Lung (tissue), 12 donors: ENCODE results near the gene IFI16. TPM values are rescaled to one million over a fixed set of nuclear protein-coding genes. Genes with fewer than 3 reads are reported as not detected.
"Not testable (repeated sequence)": the region's sequence is repeated elsewhere in the genome, so short reads cannot be mapped to it uniquely, and the experiment has no call there.

ENCODE experiments used
- ATAC-seq: fragments of 200-7000 bp; cut with Tn5 transposase; one replicate; pipeline ENCODE4 v1.9.1; 2020; ENCODE audit warnings: moderate number of reproducible peaks; ENCODE audit not compliant: insufficient read depth, low FRiP score
- DNase-seq, 3 donors: peaks; one replicate each; pipeline ENCODE4 v3.0.0-alpha.2; 2013 to 2017
- H3K27ac ChIP-seq, 2 donors: one replicate each; pipeline ENCODE4 v1.5.1; 2013; ENCODE audit warnings: mild to moderate bottlenecking in 2 of 2, moderate library complexity in 2 of 2, control low read depth in 1 of 2, inconsistent platforms in 1 of 2, low read depth in 1 of 2, low read length in 1 of 2
- H3K27me3 ChIP-seq, 3 donors: one replicate each; pipeline ENCODE4 v1.5.1; 2013; ENCODE audit warnings: low read length in 2 of 3; ENCODE audit not compliant: control insufficient read depth in 3 of 3, insufficient read depth in 3 of 3
- H3K36me3 ChIP-seq, 4 donors: one replicate each; pipeline ENCODE4 v1.5.1; 2013; ENCODE audit warnings: low read length in 4 of 4, mild to moderate bottlenecking in 1 of 4, moderate library complexity in 1 of 4; ENCODE audit not compliant: control insufficient read depth in 4 of 4, insufficient read depth in 4 of 4
- H3K4me1 ChIP-seq, 5 donors: one replicate each; pipeline ENCODE4 v1.5.1; 2013; ENCODE audit warnings: low read length in 5 of 5, mild to moderate bottlenecking in 2 of 5, moderate library complexity in 1 of 5; ENCODE audit not compliant: control insufficient read depth in 5 of 5, insufficient read depth in 5 of 5
- H3K4me3 ChIP-seq: one replicate; pipeline ENCODE4 v1.5.1; 2013; ENCODE audit warnings: mild to moderate bottlenecking, control low read depth, moderate library complexity
- H3K9ac ChIP-seq, 2 donors: one replicate each; pipeline ENCODE4 v1.5.1; 2013; ENCODE audit warnings: low read length in 2 of 2, control low read depth in 1 of 2; ENCODE audit not compliant: insufficient read depth in 1 of 2
- H3K9me3 ChIP-seq, 4 donors: one replicate each; pipeline ENCODE4 v1.5.1; 2013; ENCODE audit warnings: low read length in 3 of 4, mild to moderate bottlenecking in 1 of 4, moderate library complexity in 1 of 4; ENCODE audit not compliant: control insufficient read depth in 4 of 4, insufficient read depth in 3 of 4
- CTCF ChIP-seq: IDR thresholded peaks from 2 replicates; pipeline ENCODE4 v1.5.1; 2012; ENCODE audit warnings: mild to moderate bottlenecking; ENCODE audit errors: control extremely low read depth, extremely low read depth
- WGBS, 2 donors: extraction: QIAGEN DNeasy Blood & Tissue Kit; methylation state at CpG; one replicate each; pipeline ENCODE4 v1.1.7; 2013; 5-methylcytosine and 5-hydroxymethylcytosine counted together
- polyA plus RNA-seq, 2 donors: library from polyadenylated mRNA; stranded (reverse); fragments of 200-250 nt; gene quantifications; one replicate each; pipeline ENCODE4 v1.2.1, GENCODE V29; 2013
- total RNA-seq, 2 donors: library from RNA; depleted of rRNA in 1 of 2; stranded (reverse); fragments of >200 nt in 1 of 2; gene quantifications; one replicate each; pipeline ENCODE4 v1.2.1, GENCODE V29; 2014 to 2021
- donor health status: control.
- donor health status: control.
- donor health status: Bipolar disorder and iron deficiency.
- donor health status: healthy.
- donor health status: DM: yes; HTN: yes; CAD: no.

The IFI16 gene
- total and polyA plus RNA-seq, 4 donors: 60.7 to 124 (median 81.4) TPM

GRCh38 chr1:159015440-159015909 is 5.8 kb downstream of the IFI16 start:
- H3K4me1 ChIP-seq: peaks cover 0 to 15% (median 6%) of the 10 kb centered on the region in 5 donors
- H3K9ac ChIP-seq: no peak overlapping the region
- DNase-seq (peak in 2 of 3 donors; percentile 15 to 50), ATAC-seq (peak; percentile 94)
- 17 to 29% methylated on average over 4 of the region's 4 CpGs for WGBS, 2 donors
- no peaks in the 10 kb centered on the region for H3K27me3 ChIP-seq
- H3K4me3 ChIP-seq: no peak overlapping the region
- TF ChIP-seq CTCF: no peak
- peaks cover 0 to 2% (median 0%) of the 10 kb centered on the region in 4 donors for H3K9me3 ChIP-seq
- H3K27ac ChIP-seq: peak overlapping the region; percentile 62 to 89
- peaks cover 5 to 36% (median 21%) of the 10 kb centered on the region in 4 donors for H3K36me3 ChIP-seq

- Histone ChIP-seq H3K9ac (no peak overlapping the region), H3K27me3 (no peaks in the 10 kb centered on the region), H3K4me3 (no peak overlapping the region), H3K4me1 (peaks cover 0 to 5% (median 0%) of the 10 kb centered on the region in 5 donors), H3K36me3 (peaks cover 3 to 18% (median 6%) of the 10 kb centered on the region in 4 donors), H3K27ac (no peak overlapping the region), H3K9me3 (no peaks in the 10 kb centered on the region)
- ATAC-seq: no peak
- TF ChIP-seq CTCF: no peak
- DNase-seq: no peak
- WGBS, 2 donors: 82 to 90% methylated on average over 10 of the region's 10 CpGs
Observed at GRCh38 chr1:159023723-159024122, 14.0 kb downstream of the IFI16 start.

GRCh38 chr1:159025043-159025442 is 15.3 kb downstream of the IFI16 start:
- Histone ChIP-seq H3K27ac (no peak overlapping the region), H3K27me3 (no peaks in the 10 kb centered on the region), H3K36me3 (peaks cover 3 to 16% (median 5%) of the 10 kb centered on the region in 4 donors), H3K9ac (no peak overlapping the region), H3K9me3 (no peaks in the 10 kb centered on the region), H3K4me3 (no peak overlapping the region), H3K4me1 (peaks cover 0 to 5% (median 0%) of the 10 kb centered on the region in 5 donors)
- DNase-seq (no peak), ATAC-seq (no peak)
- no peak for TF ChIP-seq CTCF
- 95 to 100% methylated on average over 7 of the region's 7 CpGs for WGBS, 2 donors

GRCh38 chr1:159026841-159027240 is 17.1 kb downstream of the IFI16 start:
- H3K27ac ChIP-seq, H3K9ac ChIP-seq, ATAC-seq, H3K4me3 ChIP-seq, DNase-seq, H3K27me3 ChIP-seq, H3K9me3 ChIP-seq: not testable (repeated sequence)
- 51 to 68% methylated on average over 2 of the region's 2 CpGs for WGBS, 2 donors
- Histone ChIP-seq H3K36me3 (peaks cover 3 to 15% (median 12%) of the 10 kb centered on the region in 4 donors), H3K4me1 (peaks cover 0 to 13% (median 0%) of the 10 kb centered on the region in 5 donors)
